Naive thymus-derived CD8-positive, alpha-beta T cell (primary cell): ENCODE data around the gene LDB1. TPM values are rescaled to one million over a fixed set of nuclear protein-coding genes. Genes with fewer than 3 reads are reported as not detected.

Experiments used
- ATAC-seq, 2 donors: fragments of 150-1000 bp; cut with Tn5 transposase in 1 of 2; sonication (Bioruptor Pico), chemical (Tn5 transposase) in 1 of 2; 1 replicate in 1 of 2; 2 replicates in 1 of 2; pipeline ENCODE4 v1.10.0; 2021; ENCODE audit warnings: mild to moderate bottlenecking in 2 of 2, moderate library complexity in 2 of 2
- POLR2A ChIA-PET: fragments of 350-600 bp; sonication (Branson Sonifier 250); formaldehyde crosslinking; loops from one replicate; lab custom pipeline; 2021; ENCODE audit warnings: antibody characterized with exemption; lab: Charles Lee
- DNase-seq, 10 donors: peaks; one replicate each; pipeline versions ENCODE4 v3.0.0 to v3.0.0-alpha.2; 2020 to 2022
- H3K27ac Mint-ChIP-seq, 10 donors: one replicate each; pipeline ENCODE4 v1.8.0; 2020 to 2022; ENCODE audit warnings: mild to moderate bottlenecking in 10 of 10, mixed read lengths in 10 of 10, moderate library complexity in 4 of 10, inconsistent platforms in 1 of 10
- H3K27me3 Mint-ChIP-seq, 5 donors: one replicate each; pipeline ENCODE4 v1.8.0; 2021 to 2022; ENCODE audit warnings: mixed read lengths in 5 of 5
- H3K36me3 Mint-ChIP-seq, 3 donors: one replicate each; pipeline ENCODE4 v1.8.0; 2020 to 2022; ENCODE audit warnings: mixed read lengths in 3 of 3, mild to moderate bottlenecking in 2 of 3, inconsistent platforms in 1 of 3
- H3K4me1 Mint-ChIP-seq, 4 donors: one replicate each; pipeline ENCODE4 v1.8.0; 2021 to 2022; ENCODE audit warnings: mixed read lengths in 4 of 4
- H3K4me3 Mint-ChIP-seq, 10 donors: one replicate each; pipeline ENCODE4 v1.8.0; 2020 to 2022; ENCODE audit warnings: mild to moderate bottlenecking in 10 of 10, mixed read lengths in 10 of 10, moderate library complexity in 6 of 10, inconsistent platforms in 1 of 10
- H3K9me3 Mint-ChIP-seq, 9 donors: one replicate each; pipeline ENCODE4 v1.8.0; 2020 to 2022; ENCODE audit warnings: mixed read lengths in 9 of 9, mild to moderate bottlenecking in 3 of 9, inconsistent platforms in 1 of 9, moderate library complexity in 1 of 9
- polyA plus RNA-seq, 3 donors: library from polyadenylated mRNA; unstranded; fragments of 300-500 nt; fragmentation: Illumina TruSeq; gene quantifications; one replicate each; pipeline ENCODE4 v1.2.3, GENCODE V29; 2021
- total RNA-seq, 8 experiments: library from RNA in 2 of 8; stranded (reverse) in 2 of 8; gene quantifications; one replicate each; pipeline ENCODE4 v1.2.3 and lab custom pipeline; 2021 to 2026

The LDB1 gene
- total and polyA plus RNA-seq, 5 experiments from 2014 or later: 29.2 to 156 (median 45.1) TPM

DNA sequence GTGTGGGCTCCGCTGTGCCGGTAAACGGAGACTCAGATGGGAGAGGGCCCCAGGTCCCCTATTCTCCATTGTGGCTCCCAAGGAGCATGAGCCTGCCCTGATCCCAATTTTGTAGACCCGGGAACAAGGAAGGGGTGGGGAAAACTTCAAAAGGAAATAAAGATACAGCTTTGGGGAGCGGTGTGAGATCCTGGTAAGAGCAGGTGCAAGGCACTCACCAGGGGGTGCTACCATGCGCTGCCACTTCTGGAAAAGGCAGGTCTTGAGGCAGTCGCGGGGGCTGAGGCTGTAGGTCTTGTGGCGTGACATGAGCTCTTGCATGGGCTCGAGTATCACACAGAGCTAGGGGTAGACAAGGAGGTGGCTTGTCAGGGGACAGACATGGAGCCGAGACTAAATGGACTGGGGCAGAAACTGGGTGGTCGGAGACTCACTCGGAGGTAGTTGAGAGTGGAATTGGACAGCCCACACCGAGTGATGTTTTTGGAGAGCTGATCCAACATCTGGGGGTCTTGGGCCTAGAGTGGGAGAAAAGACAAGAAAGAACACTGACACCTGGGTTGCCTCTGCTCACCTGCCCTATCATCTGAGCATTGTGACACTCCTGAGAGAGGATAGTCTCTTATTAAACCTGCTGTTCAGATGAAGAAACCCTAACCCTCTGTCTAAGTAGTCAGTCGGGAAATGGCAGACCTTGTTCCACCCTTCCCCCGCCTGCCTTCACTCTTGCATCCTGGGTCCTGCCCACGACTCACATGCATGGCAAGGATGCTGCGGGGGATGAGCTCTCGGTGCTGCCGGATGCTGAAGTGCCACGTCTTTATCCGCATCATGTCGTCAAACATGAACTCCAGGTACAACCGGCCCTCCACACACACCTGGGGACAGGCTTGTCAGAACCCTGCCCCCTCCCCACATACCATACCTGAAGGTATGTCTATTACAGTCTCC, 10.7 kb downstream of the LDB1 start:
- Mint-ChIP-seq H3K4me3 (no peak overlapping the region), H3K36me3 (peaks cover 0 to 53% (median 12%) of the 10 kb centered on the region in 3 donors), H3K27me3 (no peaks in the 10 kb centered on the region), H3K4me1 (peaks cover 27 to 50% (median 44%) of the 10 kb centered on the region in 4 donors), H3K9me3 (no peaks in the 10 kb centered on the region), H3K27ac (peak overlapping the region in 8 of 10 donors; percentile 5 to 81 (median 36))
- POLR2A ChIA-PET: interaction anchor here (1.0 kb wide), 1 partner anchor 11 kb away, joined by 3 read pairs; the partner anchor contains the start of gene LDB1
- DNase-seq (no peak), ATAC-seq (no peak)

DNA sequence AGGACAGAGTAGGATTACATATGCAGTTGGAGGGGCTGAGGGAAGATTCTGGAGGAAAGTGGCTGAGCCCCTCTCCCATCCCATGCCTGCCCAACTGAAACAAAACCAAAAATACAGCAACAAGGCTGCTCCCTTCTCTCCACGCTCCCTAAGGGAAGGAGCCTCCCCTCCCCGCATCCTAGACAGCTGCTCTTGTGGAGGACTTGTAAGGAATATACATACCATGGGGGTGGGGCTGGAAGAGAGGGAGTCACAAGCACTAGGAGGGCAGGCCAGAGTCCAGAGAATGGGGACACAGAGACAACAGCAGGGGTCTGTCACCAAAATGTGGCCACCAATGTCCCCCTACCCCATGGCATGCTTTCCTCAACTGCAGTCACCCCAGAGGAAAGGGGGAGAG, 13.2 kb downstream of the LDB1 start:
- ATAC-seq: no peak
- POLR2A ChIA-PET: interaction anchor here (0.6 kb wide), 1 partner anchor 28 kb away, joined by 3 read pairs; no protein-coding TSS in a partner anchor
- Mint-ChIP-seq H3K27ac (peak overlapping the region in 1 of 10 donors; percentile 33), H3K9me3 (no peaks in the 10 kb centered on the region), H3K36me3 (peaks cover 0 to 57% (median 12%) of the 10 kb centered on the region in 3 donors), H3K27me3 (no peaks in the 10 kb centered on the region), H3K4me1 (peaks cover 22 to 37% (median 30%) of the 10 kb centered on the region in 4 donors), H3K4me3 (no peak overlapping the region)
- no peak for DNase-seq

DNA sequence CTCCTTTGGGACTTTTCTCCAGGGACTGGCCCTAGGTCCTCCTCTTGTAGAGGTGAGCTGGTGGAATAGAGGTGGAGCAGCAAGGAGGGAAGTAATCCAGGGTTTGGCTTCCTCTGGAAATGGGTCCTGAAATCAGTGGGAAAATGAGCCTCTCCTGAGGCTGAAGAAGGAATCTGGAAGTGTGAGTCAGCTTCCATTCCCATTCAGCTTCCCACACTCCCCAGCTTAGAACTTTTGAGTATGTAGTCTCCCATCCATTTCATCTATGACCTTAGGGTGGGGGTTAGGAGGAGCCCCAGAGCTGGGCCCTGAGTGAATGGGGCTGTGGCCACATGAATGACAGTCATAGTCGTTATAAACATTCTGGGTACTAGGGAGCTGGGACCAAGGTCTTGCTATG, 17.7 kb downstream of the LDB1 start:
- peaks cover 14 to 22% (median 21%) of the 10 kb centered on the region in 4 donors for H3K4me1 Mint-ChIP-seq
- no peak overlapping the region for H3K4me3 Mint-ChIP-seq
- H3K27me3 Mint-ChIP-seq: no peaks in the 10 kb centered on the region
- H3K27ac Mint-ChIP-seq: peak overlapping the region in 1 of 10 donors; percentile 43
- ATAC-seq (no peak), DNase-seq (no peak)
- H3K36me3 Mint-ChIP-seq: peaks cover 0 to 30% (median 3%) of the 10 kb centered on the region in 3 donors
- no peaks in the 10 kb centered on the region for H3K9me3 Mint-ChIP-seq
- POLR2A ChIA-PET: interaction anchor here (1.6 to 2.4 kb wide), 2 partner anchors 10 to 12 kb away, joined by 4 to 10 read pairs; no protein-coding TSS in a partner anchor

DNA sequence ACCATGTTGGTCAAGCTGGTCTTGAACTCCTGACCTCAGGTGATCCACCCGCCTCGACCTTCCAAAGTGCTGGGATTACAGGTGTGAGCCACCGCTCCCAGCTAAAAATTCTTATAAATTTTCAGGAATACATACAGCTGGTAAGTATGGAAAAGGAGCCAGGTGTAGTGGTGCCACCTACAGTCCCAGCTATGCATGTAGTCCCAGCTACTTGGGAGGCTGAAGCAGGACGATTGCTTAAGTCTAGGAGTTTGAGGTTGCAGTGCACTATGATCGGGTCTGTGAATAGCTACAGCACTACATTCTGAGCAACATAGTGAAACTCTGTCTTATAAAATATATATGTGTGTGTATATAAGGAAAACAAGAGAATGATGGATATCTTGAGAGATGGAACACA, 19.0 kb downstream of the LDB1 start:
- ATAC-seq: no peak
- POLR2A ChIA-PET: interaction anchor here (1.6 kb wide), 1 partner anchor 12 kb away, joined by 4 read pairs; no protein-coding TSS in a partner anchor

DNA sequence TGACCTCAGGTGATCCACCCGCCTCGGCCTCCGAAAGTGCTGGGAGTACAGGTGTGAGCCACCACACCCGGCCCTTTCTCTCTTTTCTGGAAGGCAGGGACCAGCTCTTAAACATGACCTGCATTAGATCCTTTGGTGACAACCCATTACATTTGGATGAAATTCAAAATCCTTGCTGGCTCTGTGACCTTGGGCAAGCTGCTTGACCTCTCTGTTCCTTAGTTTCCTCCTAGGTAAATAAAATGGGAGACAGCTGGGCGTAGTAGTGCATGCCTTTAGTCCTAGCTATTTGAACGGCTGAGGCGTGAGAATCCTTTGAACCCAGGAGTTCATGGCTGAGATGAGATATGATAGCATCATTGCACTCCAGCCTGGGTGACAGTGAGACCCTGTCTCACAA, 23.7 kb downstream of the LDB1 start:
- no peak for ATAC-seq
- POLR2A ChIA-PET: no interaction called here
- Mint-ChIP-seq H3K27ac (no peak overlapping the region), H3K9me3 (no peaks in the 10 kb centered on the region), H3K36me3 (peaks cover 0 to 12% (median 3%) of the 10 kb centered on the region in 3 donors), H3K27me3 (no peaks in the 10 kb centered on the region), H3K4me3 (no peak overlapping the region), H3K4me1 (no peaks in the 10 kb centered on the region)
- DNase-seq: no peak

More for the DNA sequence above, 19.0 kb downstream of the LDB1 start:
- no peak for DNase-seq
- Mint-ChIP-seq H3K36me3 (peaks cover 0 to 21% (median 3%) of the 10 kb centered on the region in 3 donors), H3K27ac (no peak overlapping the region), H3K4me1 (peaks cover 11 to 20% (median 19%) of the 10 kb centered on the region in 4 donors), H3K9me3 (no peaks in the 10 kb centered on the region), H3K27me3 (no peaks in the 10 kb centered on the region), H3K4me3 (no peak overlapping the region)

DNA sequence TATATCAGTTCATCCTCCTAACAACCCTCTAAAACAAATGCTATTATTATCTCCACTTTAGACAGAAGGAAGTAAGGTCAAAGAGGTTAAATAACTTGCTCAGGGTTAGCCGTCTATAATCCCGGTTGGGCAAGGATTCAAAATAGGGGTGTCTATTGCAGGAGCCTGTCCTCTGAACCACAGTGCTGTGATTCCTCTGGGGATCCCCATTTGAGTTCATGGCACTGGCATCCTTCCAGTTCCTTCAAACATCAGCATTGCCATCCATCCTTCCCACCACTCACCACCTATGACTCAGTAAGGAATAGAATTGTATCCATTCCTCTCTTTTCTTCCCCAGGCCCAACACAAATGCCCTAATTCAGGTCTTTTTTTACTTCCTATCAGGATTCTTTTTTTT, 29.4 kb downstream of the LDB1 start:
- POLR2A ChIA-PET: no interaction called here
- H3K9me3 Mint-ChIP-seq: no peaks in the 10 kb centered on the region
- ATAC-seq (no peak), DNase-seq (no peak)
- peaks cover 0 to 6% (median 0%) of the 10 kb centered on the region in 4 donors for H3K4me1 Mint-ChIP-seq
- H3K4me3 Mint-ChIP-seq: no peak overlapping the region
- no peaks in the 10 kb centered on the region for H3K27me3 Mint-ChIP-seq
- H3K27ac Mint-ChIP-seq: no peak overlapping the region
- peaks cover 0 to 3% (median 3%) of the 10 kb centered on the region in 3 donors for H3K36me3 Mint-ChIP-seq

DNA sequence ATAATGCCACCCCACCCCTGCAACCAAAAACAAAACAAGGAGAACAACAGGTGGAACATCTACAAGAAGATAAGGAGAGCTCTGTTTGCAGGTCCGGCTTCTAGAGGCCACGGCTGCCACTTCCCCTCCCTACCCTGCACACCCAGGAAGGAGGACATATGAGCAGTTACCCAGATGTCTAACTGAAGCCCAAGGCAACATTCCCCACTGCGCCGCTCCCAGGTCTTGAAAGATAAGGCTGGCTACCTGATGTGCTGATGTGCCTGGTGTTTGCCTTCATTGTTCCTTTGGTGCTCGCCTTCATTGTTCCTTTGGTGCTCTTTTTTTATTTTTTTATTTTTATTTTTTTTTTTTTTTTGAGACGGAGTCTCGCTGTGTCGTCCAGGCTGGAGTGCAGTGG, 34.0 kb downstream of the LDB1 start:
- Mint-ChIP-seq H3K27ac (no peak overlapping the region), H3K36me3 (peaks cover 0 to 5% (median 3%) of the 10 kb centered on the region in 3 donors), H3K9me3 (no peaks in the 10 kb centered on the region), H3K27me3 (no peaks in the 10 kb centered on the region), H3K4me3 (no peak overlapping the region), H3K4me1 (peaks cover 0 to 6% (median 0%) of the 10 kb centered on the region in 4 donors)
- POLR2A ChIA-PET: no interaction called here
- ATAC-seq (no peak), DNase-seq (no peak)

DNA sequence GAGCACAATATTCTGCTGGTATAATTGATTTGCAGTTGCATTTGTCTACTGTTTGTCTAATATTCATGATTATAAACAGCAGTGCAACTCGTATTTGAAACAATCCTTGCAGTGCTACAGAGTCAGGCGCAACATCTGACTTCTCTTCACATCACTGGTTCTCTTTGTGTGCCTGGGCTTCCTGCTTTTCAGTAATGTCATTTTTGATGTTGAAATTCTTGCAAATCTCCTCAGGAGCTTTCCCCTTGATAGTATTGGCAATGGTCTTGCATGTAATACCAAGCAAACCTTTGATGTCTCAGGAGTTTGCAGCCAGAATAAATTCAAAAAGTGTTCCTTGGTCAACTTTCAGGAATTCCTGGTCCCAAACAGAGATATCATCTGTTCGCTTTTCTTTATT, 34.8 kb downstream of the LDB1 start:
- Mint-ChIP-seq H3K4me3 (no peak overlapping the region), H3K27ac (no peak overlapping the region), H3K27me3 (no peaks in the 10 kb centered on the region), H3K9me3 (no peaks in the 10 kb centered on the region), H3K4me1 (peaks cover 0 to 4% (median 0%) of the 10 kb centered on the region in 4 donors), H3K36me3 (peaks cover 0 to 5% (median 3%) of the 10 kb centered on the region in 3 donors)
- ATAC-seq (no peak), DNase-seq (no peak)
- POLR2A ChIA-PET: no interaction called here

DNA sequence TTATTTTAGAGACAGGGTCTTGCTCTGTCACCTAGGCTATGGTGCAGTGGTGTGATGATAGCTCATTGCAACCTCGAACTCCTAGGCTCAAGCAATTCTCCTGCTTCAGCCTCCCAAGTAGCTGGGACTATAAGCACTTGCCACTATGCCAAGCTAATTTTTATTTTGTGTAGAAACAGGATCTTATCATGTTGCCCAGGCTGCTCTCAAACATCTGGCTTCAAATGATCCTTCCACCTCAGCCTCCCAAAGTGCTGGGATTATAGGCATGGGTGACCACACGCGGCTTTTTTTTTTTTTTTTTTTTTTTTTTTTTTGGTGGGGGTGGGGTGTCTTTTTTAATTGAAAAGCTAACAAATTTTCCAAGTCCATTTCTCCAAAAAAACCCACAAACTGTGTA, 36.6 kb downstream of the LDB1 start:
- Mint-ChIP-seq H3K27ac (no peak overlapping the region), H3K27me3 (no peaks in the 10 kb centered on the region), H3K9me3 (no peaks in the 10 kb centered on the region), H3K4me1 (peaks cover 0 to 3% (median 0%) of the 10 kb centered on the region in 4 donors), H3K4me3 (no peak overlapping the region), H3K36me3 (peaks cover 0 to 5% (median 0%) of the 10 kb centered on the region in 3 donors)
- POLR2A ChIA-PET: interaction anchor here (0.6 to 0.7 kb wide), 4 partner anchors 14 to 626 kb away, joined by 3 to 6 read pairs (median 3); no protein-coding TSS in a partner anchor
- DNase-seq (no peak), ATAC-seq (no peak)

DNA sequence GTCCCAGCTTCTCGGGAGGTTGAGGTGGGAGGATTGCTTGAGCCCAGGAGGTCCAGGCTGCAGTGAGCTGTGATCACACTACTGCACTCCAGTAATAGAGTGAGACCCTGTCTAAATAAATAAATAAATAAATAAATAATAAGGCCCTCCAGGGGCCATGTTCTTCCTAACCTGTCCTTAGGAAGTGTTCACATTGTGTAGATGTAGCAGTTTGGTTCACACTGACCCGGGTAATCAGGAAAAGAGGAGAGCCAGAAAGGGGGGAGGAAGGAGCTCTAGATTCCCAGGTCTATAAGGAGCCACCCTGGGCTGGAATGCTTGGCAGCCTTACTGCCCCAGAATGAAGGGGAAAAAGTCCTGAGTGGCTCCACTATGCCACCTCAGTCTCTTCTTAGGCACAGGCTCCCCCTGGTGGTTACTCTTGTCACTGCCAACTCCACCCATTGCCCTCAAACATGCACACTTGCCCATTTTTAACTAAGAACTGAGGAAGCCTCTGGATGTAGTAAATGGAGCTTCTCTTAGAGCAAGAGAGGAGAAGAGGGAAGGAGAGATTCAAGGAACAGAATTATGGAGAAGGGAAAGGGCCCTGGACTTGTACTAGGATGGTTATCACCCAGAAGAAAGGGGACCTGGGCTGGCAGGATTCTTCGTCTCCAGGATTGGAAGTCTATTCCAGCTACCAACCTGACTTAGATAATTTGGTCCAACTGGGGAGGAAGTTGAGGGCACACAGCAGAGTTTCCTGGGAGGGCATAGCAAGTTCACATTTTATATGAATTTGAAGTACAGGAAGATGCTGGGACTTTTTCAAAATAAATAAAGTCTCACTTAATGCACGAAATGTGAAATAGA, 47.3 kb downstream of the LDB1 start:
- peaks cover 10 to 19% (median 15%) of the 10 kb centered on the region in 4 donors for H3K4me1 Mint-ChIP-seq
- ATAC-seq (peak; percentile 96 to 99), DNase-seq (peak; percentile 57 to 90 (median 74))
- no peak overlapping the region for H3K4me3 Mint-ChIP-seq
- POLR2A ChIA-PET: interaction anchor here (1.0 kb wide), 1 partner anchor 42 kb away, joined by 3 read pairs; no protein-coding TSS in a partner anchor
- peak overlapping the region in 4 of 10 donors; percentile 7 to 42 (median 16) for H3K27ac Mint-ChIP-seq
- H3K36me3 Mint-ChIP-seq: peaks cover 0 to 4% (median 0%) of the 10 kb centered on the region in 3 donors
- H3K9me3 Mint-ChIP-seq: no peaks in the 10 kb centered on the region
- H3K27me3 Mint-ChIP-seq: no peaks in the 10 kb centered on the region

DNA sequence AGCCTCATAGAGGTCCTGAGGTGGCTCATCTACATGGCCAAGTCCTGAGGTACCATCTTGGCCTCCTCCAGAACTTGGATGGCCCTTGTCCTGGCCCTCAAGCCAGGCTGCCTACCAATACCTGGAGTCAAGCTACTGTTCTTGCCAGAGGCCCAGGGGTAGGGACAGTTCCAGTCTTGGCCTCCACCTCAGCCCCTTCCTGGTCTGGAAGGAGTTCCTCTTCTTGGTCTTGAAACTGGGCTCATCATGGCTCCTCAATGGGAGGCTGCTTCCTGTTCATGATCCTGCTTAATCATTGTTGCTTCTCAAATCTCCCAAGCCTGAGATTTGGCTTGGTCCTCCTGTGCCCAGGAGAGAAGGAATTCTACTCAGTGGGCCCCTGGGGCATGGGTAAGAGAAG, 51.1 kb downstream of the LDB1 start:
- Mint-ChIP-seq H3K27ac (peak overlapping the region in 5 of 10 donors; percentile 19 to 81 (median 37)), H3K36me3 (peaks cover 0 to 8% (median 0%) of the 10 kb centered on the region in 3 donors), H3K4me3 (peak overlapping the region in 1 of 10 donors; percentile 41), H3K27me3 (no peaks in the 10 kb centered on the region), H3K4me1 (peaks cover 23 to 42% (median 40%) of the 10 kb centered on the region in 4 donors), H3K9me3 (no peaks in the 10 kb centered on the region)
- POLR2A ChIA-PET: interaction anchor here (0.6 to 1.0 kb wide), 2 partner anchors 15 to 52 kb away, joined by 3 read pairs; no protein-coding TSS in a partner anchor
- no peak for ATAC-seq
- no peak for DNase-seq

DNA sequence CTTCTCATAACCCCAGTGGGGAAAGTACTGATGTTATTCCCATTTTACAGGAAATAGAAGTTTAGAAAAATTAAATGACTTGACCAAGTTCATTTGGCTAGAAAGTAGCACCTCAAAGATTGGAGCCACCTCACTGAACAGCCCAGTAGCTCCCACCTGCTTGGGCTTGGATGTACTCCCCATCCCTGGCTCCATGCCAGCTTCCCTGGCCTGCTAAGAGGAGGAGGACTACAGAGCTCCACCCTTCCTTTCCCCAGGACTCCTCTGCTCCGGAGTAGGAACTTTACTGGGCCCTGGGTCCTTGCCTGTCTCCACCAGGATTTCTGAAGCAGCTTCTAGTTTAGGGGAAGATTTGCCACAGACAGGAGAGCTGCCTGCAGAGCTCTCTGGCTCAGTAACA, 52.0 kb downstream of the LDB1 start:
- Mint-ChIP-seq H3K27me3 (no peaks in the 10 kb centered on the region), H3K4me3 (no peak overlapping the region), H3K9me3 (no peaks in the 10 kb centered on the region), H3K27ac (peak overlapping the region in 6 of 10 donors; percentile 8 to 69 (median 48)), H3K36me3 (peaks cover 0 to 8% (median 0%) of the 10 kb centered on the region in 3 donors), H3K4me1 (peaks cover 24 to 44% (median 42%) of the 10 kb centered on the region in 4 donors)
- ATAC-seq: no peak
- POLR2A ChIA-PET: interaction anchor here (1.0 to 3.9 kb wide), 2 partner anchors 12 to 53 kb away, joined by 3 to 25 read pairs; partner anchors contain the start of gene ARMH3
- no peak for DNase-seq
